ENCODE results near the gene PHKB. TPM values are rescaled to one million over a fixed set of nuclear protein-coding genes. Genes with fewer than 3 reads are reported as not detected.
"Not testable (repeated sequence)": the region's sequence is repeated elsewhere in the genome, so short reads cannot be mapped to it uniquely, and the experiment has no call there.

The PHKB gene
- total RNA-seq, 4 donors from 2014 or later, result 74.1 to 126 (median 101) TPM

- in situ Hi-C loops (cut with MboI; ENCODE audit: low pct_ligation_motif_present in 1 of 4, low pct_unique_long_range_greater_than_20kb in 1 of 4, low sequenced_read_pairs in 3 of 4); intact Hi-C loops (cut with DNase I; ENCODE audit: low total_unique reads); H3K4me3 ChIP-seq; H3K4me1 ChIP-seq; H3K27me3 ChIP-seq; H3K27ac ChIP-seq; DNase-seq: not testable (repeated sequence)
- peaks cover 27 to 32% of the 10 kb centered on the region in 2 donors for H3K9me3 ChIP-seq
- peaks cover 0 to 44% (median 2%) of the 10 kb centered on the region in 4 donors for H3K36me3 ChIP-seq
- WGBS, 2 donors (ENCODE audit: low coverage in 1 of 2), result 82 to 89% methylated on average over 6 of the region's 6 CpGs
These were observed 83.1 kb downstream of the PHKB start for GRCh38 chr16:47544255-47544654.

GRCh38 chr16:47551185-47551584 is 90.1 kb downstream of the PHKB start:
- H3K27ac ChIP-seq; H3K4me1 ChIP-seq; H3K27me3 ChIP-seq; DNase-seq; in situ Hi-C loops (cut with MboI; ENCODE audit: low pct_ligation_motif_present in 1 of 4, low pct_unique_long_range_greater_than_20kb in 1 of 4, low sequenced_read_pairs in 3 of 4); intact Hi-C loops (cut with DNase I; ENCODE audit: low total_unique reads); H3K4me3 ChIP-seq: not testable (repeated sequence)
- H3K9me3 ChIP-seq, result peaks cover 4 to 12% of the 10 kb centered on the region in 2 donors
- peaks cover 0 to 40% (median 10%) of the 10 kb centered on the region in 4 donors for H3K36me3 ChIP-seq
- WGBS, 2 donors (ENCODE audit: low coverage in 1 of 2), result 97 to 100% methylated on average over 3 of the region's 3 CpGs

- DNase-seq; H3K4me3 ChIP-seq; H3K27me3 ChIP-seq; H3K4me1 ChIP-seq; intact Hi-C loops (cut with DNase I; ENCODE audit: low total_unique reads); in situ Hi-C loops (cut with MboI; ENCODE audit: low pct_ligation_motif_present in 1 of 4, low pct_unique_long_range_greater_than_20kb in 1 of 4, low sequenced_read_pairs in 3 of 4); H3K27ac ChIP-seq: not testable (repeated sequence)
- 92 to 100% methylated on average over 2 to 3 of the region's 3 CpGs for WGBS, 2 donors (ENCODE audit: low coverage in 1 of 2)
- Histone ChIP-seq H3K9me3 (peaks cover 4 to 12% of the 10 kb centered on the region in 2 donors), H3K36me3 (peaks cover 0 to 36% (median 10%) of the 10 kb centered on the region in 4 donors)
These were observed 90.6 kb downstream of the PHKB start for GRCh38 chr16:47551767-47552166.

GRCh38 chr16:47553853-47554564 is 92.9 kb downstream of the PHKB start:
- Histone ChIP-seq H3K4me3 (no peak overlapping the region), H3K27ac (no peak overlapping the region), H3K27me3 (no peaks in the 10 kb centered on the region), H3K4me1 (no peaks in the 10 kb centered on the region), H3K9me3 (peaks cover 4 to 12% of the 10 kb centered on the region in 2 donors), H3K36me3 (peaks cover 0 to 24% (median 7%) of the 10 kb centered on the region in 4 donors)
- in situ Hi-C loops (cut with MboI; ENCODE audit: low pct_ligation_motif_present in 1 of 4, low pct_unique_long_range_greater_than_20kb in 1 of 4, low sequenced_read_pairs in 3 of 4), result no loop called here
- TF ChIP-seq EP300 (IDR thresholded peaks at IDR 0.05; ENCODE audit: low read depth), result no peak
- no peak for TF ChIP-seq POLR2AphosphoS5 (IDR thresholded peaks at IDR 0.05)
- no peak for TF ChIP-seq CTCF (IDR thresholded peaks at IDR 0.05)
- TF ChIP-seq POLR2A (IDR thresholded peaks at IDR 0.05), result no peak
- WGBS, 2 donors (ENCODE audit: low coverage in 1 of 2), result 99% methylated on average over 10 of the region's 11 CpGs; no CpG with 5 or more reads in 1 of the 2 donors
- intact Hi-C loops (cut with DNase I; ENCODE audit: low total_unique reads), result no loop called here
- DNase-seq, result no peak

GRCh38 chr16:47554587-47554986 is 93.5 kb downstream of the PHKB start:
- H3K4me3 ChIP-seq; H3K27me3 ChIP-seq; H3K4me1 ChIP-seq; intact Hi-C loops (cut with DNase I; ENCODE audit: low total_unique reads); H3K27ac ChIP-seq; in situ Hi-C loops (cut with MboI; ENCODE audit: low pct_ligation_motif_present in 1 of 4, low pct_unique_long_range_greater_than_20kb in 1 of 4, low sequenced_read_pairs in 3 of 4); DNase-seq: not testable (repeated sequence)
- peaks cover 4 to 12% of the 10 kb centered on the region in 2 donors for H3K9me3 ChIP-seq
- WGBS, 2 donors (ENCODE audit: low coverage in 1 of 2), result 96 to 100% methylated on average over 1 to 8 of the region's 8 CpGs
- peaks cover 0 to 20% (median 7%) of the 10 kb centered on the region in 4 donors for H3K36me3 ChIP-seq

- no peaks in the 10 kb centered on the region for H3K9me3 ChIP-seq
- no peaks in the 10 kb centered on the region for H3K4me1 ChIP-seq
- H3K27me3 ChIP-seq, result no peaks in the 10 kb centered on the region
- 91 to 100% methylated on average over 1 of the region's 1 CpG for WGBS, 2 donors (ENCODE audit: low coverage in 1 of 2)
- H3K27ac ChIP-seq, result no peak overlapping the region
- intact Hi-C loops (cut with DNase I; ENCODE audit: low total_unique reads) (no loop called here), in situ Hi-C loops (cut with MboI; ENCODE audit: low pct_ligation_motif_present in 1 of 4, low pct_unique_long_range_greater_than_20kb in 1 of 4, low sequenced_read_pairs in 3 of 4) (no loop called here)
- no peak overlapping the region for H3K4me3 ChIP-seq
- TF ChIP-seq EP300 (IDR thresholded peaks at IDR 0.05; ENCODE audit: low read depth) (no peak), POLR2AphosphoS5 (IDR thresholded peaks at IDR 0.05) (no peak), CTCF (IDR thresholded peaks at IDR 0.05) (no peak), POLR2A (IDR thresholded peaks at IDR 0.05) (no peak)
- peaks cover 0 to 9% (median 0%) of the 10 kb centered on the region in 4 donors for H3K36me3 ChIP-seq
- no peak for DNase-seq
These were observed 100.2 kb downstream of the PHKB start for GRCh38 chr16:47561286-47561685.
